Measurements from ENCODE around the gene ST8SIA5.

GRCh38 chr18:46621111-46621766 lies 135.6 kb downstream of the ST8SIA5 start:
- TF ChIP-seq CTCF (IDR thresholded peaks at IDR 0.05; ENCODE audit: borderline replicate concordance, extremely low read depth, low read length, poor library complexity, severe bottlenecking): no peak
- TF ChIP-seq EZH2 (IDR thresholded peaks at IDR 0.05; ENCODE audit: borderline replicate concordance, low read depth, low read length, severe bottlenecking): no peak
